HCT116 (cell line): ENCODE data around the gene ASB4. TPM values are rescaled to one million over a fixed set of nuclear protein-coding genes. Genes with fewer than 3 reads are reported as not detected.

Experiments
- ATAC-seq: fragments of 200-7000 bp; cut with Tn5 transposase; 2 replicates; pipeline ENCODE4 v1.9.1; 2020; ENCODE audit warnings: mild to moderate bottlenecking, moderate library complexity
- BruUV-seq: library from RNA; stranded (reverse); fragments of 400-500 nt; replicated peaks from 2 replicates; lab custom pipeline; 2021; lab: Mats Ljungman, UMichigan
- CTCF ChIA-PET: fragments of 300-600 bp; sonication (Branson Sonifier 250); formaldehyde crosslinking; loops from one replicate; lab custom pipeline; 2021; ENCODE audit warnings: antibody characterized with exemption; lab: Charles Lee
- POLR2A ChIA-PET: fragments of 300-600, 350-600 bp; sonication (Branson Sonifier 250); formaldehyde crosslinking; loops from one replicate; lab custom pipeline; 2021; ENCODE audit warnings: antibody characterized with exemption; lab: Charles Lee
- RAD21 ChIA-PET, 2 experiments: fragments of 300-600 bp; sonication (Branson Sonifier 250); formaldehyde crosslinking; loops; one replicate each; lab custom pipeline; 2023; ENCODE audit warnings: low total read pairs in 2 of 2; ENCODE audit not compliant: uncharacterized antibody in 2 of 2, unreplicated experiment in 2 of 2, low non-redundant PET in 1 of 2; lab: Charles Lee
- DNase-seq: peaks from one replicate; pipeline ENCODE4 v3.0.0-alpha.2; 2010; ENCODE audit warnings: low read depth, low spot score
- H2AFZ ChIP-seq: fragments of 200-600 bp; shearing (Covaris generic), sonication (generic); 2 replicates; pipeline ENCODE4 v1.6.1; 2017; ENCODE audit warnings: low read depth, mixed run types, mixed read lengths, antibody characterized with exemption, low read length; ENCODE audit not compliant: poor library complexity, severe bottlenecking
- H3K27ac ChIP-seq: 2 replicates; pipeline ENCODE4 v1.5.1; 2012; ENCODE audit warnings: low read depth, low read length
- H3K27me3 ChIP-seq: fragments of 200-600 bp; sonication (generic); 2 replicates; pipeline ENCODE4 v1.6.1; 2016; ENCODE audit warnings: mixed run types, low read length, mixed read lengths; ENCODE audit not compliant: insufficient read depth
- H3K36me3 ChIP-seq, 2 experiments: fragments of 200-500 bp in 1 of 2; fragments of 200-600 bp in 1 of 2; sonication (Bioruptor generic) in 1 of 2; sonication (generic) in 1 of 2; 2 replicates each; pipeline versions ENCODE4 v1.5.1 to v1.6.1; 2014 to 2016; ENCODE audit warnings: low read length in 2 of 2, inconsistent platforms in 1 of 2, mixed read lengths in 1 of 2, mixed run types in 1 of 2; ENCODE audit not compliant: insufficient read depth in 2 of 2, control insufficient read depth in 1 of 2
- H3K4me1 ChIP-seq, 2 experiments: fragments of 200-600 bp in 1 of 2; sonication (generic) in 1 of 2; 2 replicates each; pipeline versions ENCODE4 v1.5.1 to v1.6.1; 2012 to 2017; ENCODE audit warnings: low read length in 2 of 2, inconsistent platforms in 1 of 2, mild to moderate bottlenecking in 1 of 2, mixed read lengths in 1 of 2, mixed run types in 1 of 2, moderate library complexity in 1 of 2; ENCODE audit not compliant: insufficient read depth in 2 of 2, control insufficient read depth in 1 of 2
- H3K4me2 ChIP-seq: fragments of 200-600 bp; sonication (generic); 2 replicates; pipeline ENCODE4 v1.6.1; 2017; ENCODE audit warnings: mixed run types, low read length, mixed read lengths
- H3K4me3 ChIP-seq, 2 experiments: fragments of 200-600 bp in 1 of 2; sonication (generic) in 1 of 2; replicated peaks in 1 of 2; 2 replicates each; pipeline ENCODE4 v1.5.1; 2011 to 2016; ENCODE audit warnings: low read length in 2 of 2, control low read depth in 1 of 2, low read depth in 1 of 2, mild to moderate bottlenecking in 1 of 2, mixed read lengths in 1 of 2, mixed run types in 1 of 2
- H3K79me2 ChIP-seq: fragments of 200-600 bp; sonication (generic); 2 replicates; pipeline ENCODE4 v1.6.1; 2017; ENCODE audit warnings: mild to moderate bottlenecking, mixed run types, low read length, moderate library complexity, mixed read lengths; ENCODE audit not compliant: insufficient read depth
- H3K9ac ChIP-seq: fragments of 200-600 bp; sonication (generic); 2 replicates; pipeline ENCODE4 v1.6.1; 2016; ENCODE audit warnings: low read length, mixed read lengths
- H3K9me2 ChIP-seq: fragments of 200-600 bp; sonication (generic), shearing (Covaris generic); 2 replicates; pipeline ENCODE4 v1.6.1; 2017; ENCODE audit warnings: mixed run types, mild to moderate bottlenecking, moderate library complexity; ENCODE audit not compliant: insufficient read depth
- H3K9me3 ChIP-seq, 2 experiments: fragments of 200-500 bp in 1 of 2; fragments of 200-600 bp in 1 of 2; sonication (Bioruptor generic) in 1 of 2; sonication (generic) in 1 of 2; 2 replicates each; pipeline ENCODE4 v1.6.1; 2014 to 2017; ENCODE audit warnings: low read length in 2 of 2, mixed read lengths in 2 of 2, inconsistent platforms in 1 of 2, low read depth in 1 of 2, mild to moderate bottlenecking in 1 of 2, mixed run types in 1 of 2, moderate library complexity in 1 of 2; ENCODE audit not compliant: control insufficient read depth in 1 of 2, insufficient read depth in 1 of 2
- H4K20me1 ChIP-seq: fragments of 200-600 bp; sonication (generic), shearing (Covaris generic); 2 replicates; pipeline ENCODE4 v1.6.1; 2017; ENCODE audit warnings: mixed run types, mild to moderate bottlenecking, moderate library complexity; ENCODE audit not compliant: insufficient read depth
- CBX3 ChIP-seq: IDR thresholded peaks from 2 replicates; pipeline ENCODE4 v1.6.1; 2012; ENCODE audit warnings: low read depth
- CEBPB ChIP-seq: IDR thresholded peaks from 2 replicates; pipeline ENCODE4 v1.6.1; 2012; ENCODE audit warnings: low read depth
- CTCF ChIP-seq, 3 experiments: fragments of 200-600 bp in 1 of 3; sonication (generic) in 1 of 3; IDR thresholded peaks in 2 of 3; conservative IDR thresholded peaks in 1 of 3; 2 replicates each; pipeline ENCODE4 v1.5.1; 2012 to 2017; ENCODE audit warnings: low read depth in 2 of 3, low read length in 2 of 3, antibody characterized with exemption in 1 of 3, borderline replicate concordance in 1 of 3, control low read depth in 1 of 3, mild to moderate bottlenecking in 1 of 3, mixed read lengths in 1 of 3, mixed run types in 1 of 3, moderate library complexity in 1 of 3; ENCODE audit not compliant: insufficient read depth in 1 of 3
- EGR1 ChIP-seq: IDR thresholded peaks from 2 replicates; pipeline ENCODE4 v1.6.1; 2012; ENCODE audit warnings: low read depth
- ELF1 ChIP-seq: IDR thresholded peaks from 2 replicates; pipeline ENCODE4 v1.6.1; 2012; ENCODE audit warnings: low read depth, borderline replicate concordance
- EZH2 ChIP-seq: fragments of 200-600 bp; sonication (generic); IDR thresholded peaks from 2 replicates; pipeline ENCODE4 v1.6.1; 2017; ENCODE audit warnings: antibody characterized with exemption, mixed run types
- EZH2phosphoT487 ChIP-seq: fragments of 200-600 bp; IDR thresholded peaks from 2 replicates; pipeline ENCODE4 v1.6.1; 2018; ENCODE audit warnings: antibody characterized with exemption, borderline replicate concordance
- FOSL1 ChIP-seq: IDR thresholded peaks from 2 replicates; pipeline ENCODE4 v1.6.1; 2012; ENCODE audit warnings: low read depth
- JUND ChIP-seq: IDR thresholded peaks from 2 replicates; pipeline ENCODE4 v1.6.1; 2012
- MAX ChIP-seq: IDR thresholded peaks from 2 replicates; pipeline ENCODE4 v1.6.1; 2012
- POLR2A ChIP-seq: IDR thresholded peaks from 2 replicates; pipeline ENCODE4 v1.7.0; 2011; ENCODE audit warnings: borderline replicate concordance; ENCODE audit not compliant: insufficient read depth, insufficient read length; ENCODE audit errors: extremely low read depth
- RAD21 ChIP-seq: IDR thresholded peaks from 2 replicates; pipeline ENCODE4 v1.6.1; 2012; ENCODE audit warnings: low read depth, mild to moderate bottlenecking
- REST ChIP-seq: IDR thresholded peaks from 2 replicates; pipeline ENCODE4 v1.6.1; 2012; ENCODE audit warnings: low read depth
- SIN3A ChIP-seq: IDR thresholded peaks from 2 replicates; pipeline ENCODE4 v1.6.1; 2012; ENCODE audit warnings: low read depth
- SP1 ChIP-seq: IDR thresholded peaks from 2 replicates; pipeline ENCODE4 v1.6.1; 2012; ENCODE audit warnings: low read depth
- SRF ChIP-seq: IDR thresholded peaks from 2 replicates; pipeline ENCODE4 v1.6.1; 2012; ENCODE audit warnings: low read depth
- YY1 ChIP-seq: IDR thresholded peaks from 2 replicates; pipeline ENCODE4 v1.6.1; 2011; ENCODE audit warnings: low read length, low read depth, moderate library complexity, mild to moderate bottlenecking; ENCODE audit not compliant: insufficient replicate concordance; ENCODE audit errors: extremely low read depth
- ZBTB33 ChIP-seq: IDR thresholded peaks from 2 replicates; pipeline ENCODE4 v1.6.1; 2011; ENCODE audit warnings: mild to moderate bottlenecking, low read length, moderate library complexity; ENCODE audit not compliant: insufficient replicate concordance; ENCODE audit errors: extremely low read depth
- ZFX ChIP-seq: fragments of 450-650 bp; IDR thresholded peaks from 2 replicates; pipeline ENCODE4 v1.6.1; 2017
- ZNF274 ChIP-seq: fragments of 200-500 bp; sonication (Bioruptor generic); IDR thresholded peaks from 2 replicates; pipeline ENCODE4 v1.6.1; 2014; ENCODE audit warnings: mild to moderate bottlenecking, low read depth, low read length, inconsistent platforms
- intact Hi-C: fragments of 100-400 bp; cut with micrococcal nuclease; formaldehyde crosslinking; loops from 2 replicates; pipeline ENCODE4 v1.10.0; 2022
- total RNA-seq: library from RNA; stranded (reverse); gene quantifications from one replicate; pipeline ENCODE4 v1.2.1, GENCODE V29; 2021; ENCODE audit not compliant: unreplicated experiment

The ASB4 gene
- total RNA-seq, 1 experiment from 2014 or later, result 0.12 TPM

- Histone ChIP-seq H3K79me2 (no peaks in the 10 kb centered on the region), H3K4me1 (no peaks in the 10 kb centered on the region), H3K9me3 (no peaks in the 10 kb centered on the region), H3K4me3 (no peak overlapping the region), H3K27me3 (no peaks in the 10 kb centered on the region), H3K4me2 (no peak overlapping the region), H2AFZ (no peak overlapping the region), H3K9me2 (no peaks in the 10 kb centered on the region), H3K36me3 (no peaks in the 10 kb centered on the region), H4K20me1 (no peaks in the 10 kb centered on the region), H3K27ac (no peak overlapping the region), H3K9ac (no peak overlapping the region)
- ATAC-seq, result no peak
- ChIA-PET RAD21 (no interaction called here), POLR2A (no interaction called here), CTCF (no interaction called here)
- intact Hi-C loops, result no loop called here
- BruUV-seq, result no TSS peak
- DNase-seq, result no peak
- TF ChIP-seq POLR2A (no peak), ZFX (no peak), EZH2 (no peak), ELF1 (no peak), MAX (no peak), FOSL1 (no peak), ZNF274 (no peak), CBX3 (no peak), EZH2phosphoT487 (no peak), SRF (no peak), EGR1 (no peak), REST (no peak), RAD21 (no peak), JUND (no peak), YY1 (no peak), ZBTB33 (no peak), SP1 (no peak), CTCF (IDR thresholded peaks at IDR 0.05 in 2 of 3, conservative IDR thresholded peaks at IDR 0.05 in 1 of 3; ENCODE audit: borderline replicate concordance in 1 of 3, insufficient read depth in 1 of 3, low read depth in 2 of 3, low read length in 2 of 3) (no peak), CEBPB (no peak), SIN3A (no peak)
These were observed 92.6 kb downstream of the ASB4 start for GRCh38 chr7:95578299-95578855.
